Lower leg skin (tissue), 3 donors: ENCODE measurements around the gene SLC35F6.

Source experiments
- POLR2A ChIP-seq, 2 donors: fragments of 450-650 bp; IDR thresholded peaks; one replicate each; pipeline ENCODE4 v1.6.1; 2016 to 2017; ENCODE audit warnings: antibody characterized with exemption in 2 of 2, mild to moderate bottlenecking in 1 of 2, moderate library complexity in 1 of 2
- TF ChIP-seq, protein P1 (sequence below), 3 donors: fragments of 450-650 bp; IDR thresholded peaks; one replicate each; pipeline ENCODE4 v1.5.1; 2016; ENCODE audit warnings: antibody characterized with exemption in 3 of 3, mild to moderate bottlenecking in 3 of 3, moderate library complexity in 2 of 3

DNA sequence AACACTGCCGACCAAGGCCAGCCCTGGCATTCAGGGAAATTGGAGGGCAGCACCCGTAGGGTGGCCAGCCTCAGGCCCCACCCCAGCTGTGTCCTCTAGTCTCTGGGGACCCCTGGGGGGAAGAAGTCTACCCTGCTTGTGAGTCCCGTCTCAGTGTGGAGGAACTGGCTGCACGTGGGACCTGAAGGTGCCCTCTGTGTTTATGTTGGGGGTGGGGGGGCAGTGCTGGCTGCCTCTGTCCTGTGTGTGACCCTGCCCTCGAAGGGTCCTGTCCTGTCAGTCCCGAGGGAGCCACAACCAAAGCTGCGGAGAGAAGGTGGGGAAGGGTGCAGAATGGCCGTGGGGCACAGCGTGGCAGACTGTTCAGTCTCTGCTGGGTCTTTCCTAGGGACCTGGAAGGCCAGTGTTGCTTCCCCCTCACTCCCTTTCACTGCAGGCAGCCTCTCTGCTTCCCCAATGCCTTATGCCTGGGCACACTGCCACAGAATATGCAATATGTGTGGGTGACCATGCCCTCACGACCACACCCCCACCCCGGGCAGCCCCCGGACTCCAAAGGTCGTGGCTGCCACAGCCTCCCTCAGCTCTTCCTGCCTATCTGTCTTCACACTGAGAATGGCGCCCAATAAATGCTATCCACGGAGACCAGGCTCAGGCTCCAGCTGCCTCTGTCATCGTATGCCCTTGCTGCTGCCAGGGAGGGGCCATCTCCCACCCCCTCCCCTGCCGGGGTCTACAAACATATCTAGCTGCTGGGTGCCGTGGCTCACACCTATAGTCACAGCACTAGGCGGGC is 33.3 kb upstream of the SLC35F6 start:
- TF ChIP-seq, protein P1, sequence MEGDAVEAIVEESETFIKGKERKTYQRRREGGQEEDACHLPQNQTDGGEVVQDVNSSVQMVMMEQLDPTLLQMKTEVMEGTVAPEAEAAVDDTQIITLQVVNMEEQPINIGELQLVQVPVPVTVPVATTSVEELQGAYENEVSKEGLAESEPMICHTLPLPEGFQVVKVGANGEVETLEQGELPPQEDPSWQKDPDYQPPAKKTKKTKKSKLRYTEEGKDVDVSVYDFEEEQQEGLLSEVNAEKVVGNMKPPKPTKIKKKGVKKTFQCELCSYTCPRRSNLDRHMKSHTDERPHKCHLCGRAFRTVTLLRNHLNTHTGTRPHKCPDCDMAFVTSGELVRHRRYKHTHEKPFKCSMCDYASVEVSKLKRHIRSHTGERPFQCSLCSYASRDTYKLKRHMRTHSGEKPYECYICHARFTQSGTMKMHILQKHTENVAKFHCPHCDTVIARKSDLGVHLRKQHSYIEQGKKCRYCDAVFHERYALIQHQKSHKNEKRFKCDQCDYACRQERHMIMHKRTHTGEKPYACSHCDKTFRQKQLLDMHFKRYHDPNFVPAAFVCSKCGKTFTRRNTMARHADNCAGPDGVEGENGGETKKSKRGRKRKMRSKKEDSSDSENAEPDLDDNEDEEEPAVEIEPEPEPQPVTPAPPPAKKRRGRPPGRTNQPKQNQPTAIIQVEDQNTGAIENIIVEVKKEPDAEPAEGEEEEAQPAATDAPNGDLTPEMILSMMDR (IDR thresholded peaks at IDR 0.05) = no peak
- TF ChIP-seq POLR2A (IDR thresholded peaks at IDR 0.05) = no peak
